Kidney (tissue), 14 donors: Measurements from ENCODE around the gene IGLL1. TPM values are rescaled to one million over a fixed set of nuclear protein-coding genes. Genes with fewer than 3 reads are reported as not detected.

Source experiments
- DNase-seq, 5 donors: peaks; one replicate each; pipeline ENCODE4 v3.0.0-alpha.2; 2013 to 2020
- FAIRE-seq: peaks from 2 replicates; lab custom pipeline; 2012; peaks lifted over from hg19 to GRCh38; lab: Jason Lieb, UNC
- H3K27ac ChIP-seq, 2 donors: one replicate each; pipeline ENCODE4 v1.7.0; 2013; ENCODE audit warnings: low read depth in 2 of 2, low read length in 2 of 2, inconsistent platforms in 1 of 2
- H3K27me3 ChIP-seq: one replicate; pipeline ENCODE4 v1.7.1; 2013; ENCODE audit warnings: low read length, inconsistent platforms; ENCODE audit not compliant: control insufficient read depth, insufficient read depth
- H3K36me3 ChIP-seq, 3 donors: one replicate each; pipeline versions ENCODE4 v1.7.0 to v1.7.1; 2013; ENCODE audit warnings: low read length in 3 of 3, control low read depth in 1 of 3, inconsistent platforms in 1 of 3; ENCODE audit not compliant: insufficient read depth in 3 of 3, control insufficient read depth in 2 of 3
- H3K4me1 ChIP-seq, 3 donors: one replicate each; pipeline versions ENCODE4 v1.7.0 to v1.7.1; 2013; ENCODE audit warnings: low read length in 3 of 3, inconsistent platforms in 1 of 3, low read depth in 1 of 3; ENCODE audit not compliant: control insufficient read depth in 2 of 3, insufficient read depth in 2 of 3
- H3K4me3 ChIP-seq, 3 donors: one replicate each; pipeline versions ENCODE4 v1.7.0 to v1.8.1; 2013; ENCODE audit warnings: low read length in 3 of 3, control low read depth in 1 of 3, inconsistent platforms in 1 of 3
- H3K9ac ChIP-seq, 3 donors: one replicate each; pipeline versions ENCODE4 v1.7.0 to v1.7.1; 2013; ENCODE audit warnings: low read length in 3 of 3, control low read depth in 1 of 3, inconsistent platforms in 1 of 3
- H3K9me3 ChIP-seq, 3 donors: one replicate each; pipeline versions ENCODE4 v1.7.0 to v1.7.1; 2013; ENCODE audit warnings: low read length in 3 of 3, control low read depth in 1 of 3, inconsistent platforms in 1 of 3; ENCODE audit not compliant: control insufficient read depth in 2 of 3, insufficient read depth in 1 of 3
- CTCF ChIP-seq: IDR thresholded peaks from 3 replicates; pipeline ENCODE4 v1.5.1; 2012; ENCODE audit warnings: mild to moderate bottlenecking, moderate library complexity, borderline replicate concordance; ENCODE audit not compliant: insufficient read depth; ENCODE audit errors: extremely low read depth
- intact Hi-C: fragments of 100-400 bp; cut with DNase I; formaldehyde crosslinking; loops from one replicate; pipeline ENCODE4 v1.11.1; 2022
- polyA plus RNA-seq: library from polyadenylated mRNA; stranded (reverse); fragments of 350-450 nt; fragmentation: Illumina TruSeq; extraction: RNeasy Lipid Tissue Mini Kit (QIAGEN cat#74804); gene quantifications from one replicate; pipeline ENCODE4 v1.2.3, GENCODE V29; 2014; ENCODE audit warnings: low read depth, low replicate concordance; ENCODE audit not compliant: insufficient read depth
- total RNA-seq: library from RNA; stranded (reverse); fragmentation: NEBNext Ultra II Directional; extraction: Animal tissue kit (Norgen Biotek cat#: 25700); gene quantifications from one replicate; pipeline ENCODE4 v1.2.1, GENCODE V29; 2021
- donor health status: control.
- donor health status: control.
- donor health status: control.
- donor health status: control.
- donor health status: control.
- donor health status: DM: yes; HTN: yes; CAD: no.
- donor health status: Normal renal cell carcinoma (clear cell type).

Gene IGLL1
- total and polyA plus RNA-seq, 2 donors from 2014 or later = not detected

DNA sequence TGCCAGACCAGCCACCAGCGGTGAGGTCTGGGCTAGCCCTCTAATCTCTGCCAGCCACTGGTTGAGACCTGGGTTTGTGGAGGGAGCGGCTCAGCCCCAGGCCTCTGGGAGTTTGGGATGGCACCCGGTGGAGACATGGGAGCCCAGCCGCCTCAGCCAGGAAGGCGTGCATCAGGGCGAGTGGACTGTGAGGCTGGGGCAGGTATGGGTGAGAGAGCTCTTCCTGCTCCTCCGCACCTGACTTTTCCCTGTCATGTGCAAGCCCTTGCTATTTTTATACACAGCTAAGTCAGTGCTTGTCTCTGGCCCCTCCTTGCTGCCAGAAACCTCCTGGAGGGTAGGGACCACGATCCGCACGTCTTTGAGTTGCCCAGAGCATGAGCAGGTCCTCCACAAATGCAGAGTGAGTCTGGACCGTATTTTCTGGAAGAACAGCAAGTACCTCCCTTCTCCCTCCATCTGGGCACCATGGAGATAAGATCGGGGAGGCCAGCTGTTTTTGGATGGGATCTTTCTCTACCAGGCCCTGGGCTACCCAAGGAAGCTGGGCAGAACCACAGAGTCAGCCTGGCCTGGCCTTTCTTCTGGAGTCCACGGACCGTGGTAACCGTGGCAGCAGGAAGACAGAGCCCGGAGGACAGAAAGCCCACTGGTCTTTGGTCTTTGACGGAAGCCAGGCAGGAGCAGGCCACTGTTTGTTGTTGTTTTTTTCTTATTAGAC lies 53.3 kb downstream of the IGLL1 start:
- Histone ChIP-seq H3K9ac (no peak overlapping the region), H3K9me3 (no peaks in the 10 kb centered on the region), H3K4me3 (no peak overlapping the region), H3K27ac (no peak overlapping the region), H3K27me3 (no peaks in the 10 kb centered on the region), H3K36me3 (no peaks in the 10 kb centered on the region), H3K4me1 (peaks cover 0 to 2% (median 0%) of the 10 kb centered on the region in 3 donors)
- FAIRE-seq = no peak
- DNase-seq = peak in 2 of 5 donors; percentile 40 to 62
- TF ChIP-seq CTCF = no peak
- intact Hi-C loops = no loop called here

DNA sequence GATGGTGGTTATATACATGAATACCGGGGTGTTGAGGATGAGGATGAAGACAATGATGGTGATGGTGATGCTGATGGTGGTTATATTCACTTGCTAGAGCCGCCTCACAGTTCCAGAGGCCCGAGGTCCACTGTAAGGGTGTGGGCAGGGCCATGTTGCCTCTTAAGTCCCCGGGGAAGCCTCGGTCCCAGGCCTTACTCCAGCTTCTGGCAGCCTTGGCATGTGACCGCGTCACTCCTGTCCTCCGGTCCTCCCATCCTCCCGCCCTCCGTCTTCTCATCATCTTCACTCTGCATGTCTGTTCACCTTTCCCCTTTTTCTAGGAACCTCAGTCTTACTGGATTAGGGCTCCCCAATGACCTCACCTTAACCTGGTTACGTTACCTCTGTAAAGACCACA lies 54.6 kb downstream of the IGLL1 start:
- no peak overlapping the region for H3K9ac ChIP-seq
- DNase-seq (peak in 2 of 5 donors; percentile 38 to 57), FAIRE-seq (no peak)
- TF ChIP-seq CTCF = no peak
- no peaks in the 10 kb centered on the region for H3K9me3 ChIP-seq
- no peak overlapping the region for H3K27ac ChIP-seq
- intact Hi-C loops = no loop called here
- H3K36me3 ChIP-seq = no peaks in the 10 kb centered on the region
- H3K4me3 ChIP-seq = no peak overlapping the region
- H3K27me3 ChIP-seq = no peaks in the 10 kb centered on the region
- peaks cover 0 to 8% (median 0%) of the 10 kb centered on the region in 3 donors for H3K4me1 ChIP-seq

DNA sequence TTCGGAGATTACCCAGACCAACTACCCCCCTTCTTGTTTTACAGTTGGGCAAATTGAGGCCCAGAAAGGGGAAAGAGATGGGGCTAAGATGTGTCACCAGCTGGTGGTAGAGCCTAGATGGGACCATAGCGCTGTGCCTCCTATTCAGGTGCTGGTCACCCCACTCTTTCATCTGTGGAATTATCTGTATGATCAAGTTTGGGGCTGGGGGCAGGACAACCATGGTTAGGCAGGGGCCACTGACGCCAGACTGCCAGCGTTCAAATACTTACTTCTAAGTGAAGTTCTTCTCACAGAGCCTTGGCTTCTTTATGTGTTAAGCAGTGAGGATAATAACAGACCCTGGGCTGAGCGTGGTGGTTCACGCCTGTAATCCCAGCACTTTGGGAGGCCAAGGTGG lies 55.9 kb downstream of the IGLL1 start:
- peak in 2 of 5 donors; percentile 26 to 37 for DNase-seq
- intact Hi-C loops = no loop called here
- no peak overlapping the region for H3K27ac ChIP-seq

More for the DNA sequence above, 55.9 kb downstream of the IGLL1 start:
- Histone ChIP-seq H3K4me1 (peaks cover 0 to 8% (median 5%) of the 10 kb centered on the region in 3 donors), H3K36me3 (no peaks in the 10 kb centered on the region), H3K9me3 (no peaks in the 10 kb centered on the region), H3K27me3 (no peaks in the 10 kb centered on the region), H3K4me3 (no peak overlapping the region), H3K9ac (no peak overlapping the region)
- no peak for FAIRE-seq
- no peak for TF ChIP-seq CTCF
